Stimulated activated CD8-positive, alpha-beta memory T cell treated with anti-CD3 and anti-CD28 coated beads, Interleukin-15, amount 100 ng/mL, for 48 hours (primary cell): ENCODE results near the gene ATXN1.

Experiments
- DNase-seq, 2 donors: peaks; one replicate each; pipeline ENCODE4 v3.0.0-alpha.2; 2020; ENCODE audit warnings: low read depth in 2 of 2

Gene ATXN1

DNA sequence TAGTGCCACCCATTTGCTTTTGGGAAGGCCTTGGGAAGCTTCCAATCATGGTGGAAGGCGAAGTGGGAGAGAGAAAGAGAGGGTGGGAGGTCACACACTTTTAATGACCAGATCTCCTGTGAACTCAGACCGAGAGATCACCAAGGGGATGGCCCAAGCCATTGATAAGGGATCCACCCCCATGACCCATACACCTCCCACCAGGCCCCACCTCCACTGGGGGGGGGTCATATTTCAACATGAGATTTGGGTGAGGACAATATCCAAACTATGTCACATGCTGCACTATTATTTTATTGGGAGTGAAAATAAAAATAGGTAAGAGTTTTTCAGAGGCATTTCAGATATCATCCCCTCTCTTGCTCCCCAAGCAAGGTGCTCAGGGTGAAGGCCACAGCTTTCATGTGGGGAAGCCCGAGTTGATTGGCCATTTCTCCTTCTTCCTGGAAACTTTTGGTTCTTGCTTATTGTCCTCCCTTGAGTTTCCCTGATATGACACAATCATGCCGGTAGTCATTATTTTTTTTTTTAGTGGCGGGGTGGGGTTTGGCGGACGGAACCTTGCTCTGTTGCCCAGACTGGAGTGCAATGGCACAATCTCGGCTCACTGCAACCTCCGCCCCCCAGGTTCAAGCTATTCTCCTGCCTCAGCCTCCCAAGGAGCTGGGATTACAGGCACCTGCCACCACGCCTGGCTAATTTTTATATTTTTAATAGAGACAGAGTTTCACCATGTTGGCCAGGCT is 507.7 kb downstream of the ATXN1 start:
- DNase-seq = no peak

- no peak for DNase-seq
These were observed 508.5 kb downstream of the ATXN1 start for GRCh38 chr6:16252686-16253299.

DNA sequence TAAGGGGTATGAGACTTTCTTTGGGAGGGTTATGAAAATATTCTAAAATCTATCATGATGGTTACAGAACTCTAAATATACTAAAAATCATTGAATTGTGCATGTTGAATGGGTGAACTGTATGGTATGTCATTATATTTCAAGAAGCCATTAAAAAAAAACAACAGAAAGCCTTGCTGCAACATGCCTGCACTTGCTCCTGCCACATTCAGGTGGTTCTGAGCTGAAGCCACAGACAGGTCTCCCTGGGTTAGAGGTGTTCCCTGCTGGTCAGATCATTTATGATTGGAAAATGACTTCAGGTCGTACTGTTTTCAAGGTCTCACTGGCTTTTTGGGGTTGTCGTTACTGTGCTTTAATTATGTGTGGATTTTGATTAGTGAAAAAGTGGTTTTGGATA is 509.6 kb downstream of the ATXN1 start:
- no peak for DNase-seq

DNA sequence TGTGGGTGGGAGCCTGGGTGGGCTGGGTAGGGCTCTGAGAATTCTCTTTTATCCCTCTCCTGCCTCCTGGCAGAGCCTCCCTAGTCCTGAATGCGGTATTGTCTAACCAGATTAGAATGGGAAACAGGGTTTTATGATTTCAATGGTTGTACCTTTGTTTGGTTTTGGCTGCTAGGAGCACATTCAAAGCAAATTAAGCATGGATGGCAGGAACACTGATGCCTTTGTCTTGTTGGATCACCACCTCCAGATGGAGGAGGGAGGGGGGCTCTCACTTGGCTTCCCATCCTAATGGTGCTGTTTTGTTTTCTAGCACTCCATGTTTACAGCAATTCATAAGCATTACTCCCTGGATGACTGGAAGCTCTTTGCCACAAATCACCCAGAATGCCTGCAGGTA is 511.3 kb downstream of the ATXN1 start:
- DNase-seq = no peak
